ENCODE results near the gene ARL10.
"Not testable (repeated sequence)": the region's sequence is repeated elsewhere in the genome, so short reads cannot be mapped to it uniquely, and the experiment has no call there.

ARL10 gene

GRCh38 chr5:176394096-176394495, 28.8 kb downstream of the ARL10 start:
- Histone ChIP-seq H3K4me1 (ENCODE audit: insufficient read depth, low read length) (0 out of 2 replicates have a peak, but pooled peaks cover 2% of the 10 kb centered on the region), H3K4me3 (ENCODE audit: low read length) (no peak overlapping the region), H3K36me3 (ENCODE audit: insufficient read depth, low read depth, low read length) (peaks cover 17% of the 10 kb centered on the region; the same call in 1 of the 2 replicates), H3K9ac (ENCODE audit: low read depth, low read length) (no peak overlapping the region), H3K27ac (ENCODE audit: low read length) (no peak overlapping the region), H3K9me3 (ENCODE audit: insufficient read depth, low read depth, low read length) (no peaks in the 10 kb centered on the region), H3K27me3 (ENCODE audit: insufficient read depth, low read length) (no peaks in the 10 kb centered on the region)

DNA sequence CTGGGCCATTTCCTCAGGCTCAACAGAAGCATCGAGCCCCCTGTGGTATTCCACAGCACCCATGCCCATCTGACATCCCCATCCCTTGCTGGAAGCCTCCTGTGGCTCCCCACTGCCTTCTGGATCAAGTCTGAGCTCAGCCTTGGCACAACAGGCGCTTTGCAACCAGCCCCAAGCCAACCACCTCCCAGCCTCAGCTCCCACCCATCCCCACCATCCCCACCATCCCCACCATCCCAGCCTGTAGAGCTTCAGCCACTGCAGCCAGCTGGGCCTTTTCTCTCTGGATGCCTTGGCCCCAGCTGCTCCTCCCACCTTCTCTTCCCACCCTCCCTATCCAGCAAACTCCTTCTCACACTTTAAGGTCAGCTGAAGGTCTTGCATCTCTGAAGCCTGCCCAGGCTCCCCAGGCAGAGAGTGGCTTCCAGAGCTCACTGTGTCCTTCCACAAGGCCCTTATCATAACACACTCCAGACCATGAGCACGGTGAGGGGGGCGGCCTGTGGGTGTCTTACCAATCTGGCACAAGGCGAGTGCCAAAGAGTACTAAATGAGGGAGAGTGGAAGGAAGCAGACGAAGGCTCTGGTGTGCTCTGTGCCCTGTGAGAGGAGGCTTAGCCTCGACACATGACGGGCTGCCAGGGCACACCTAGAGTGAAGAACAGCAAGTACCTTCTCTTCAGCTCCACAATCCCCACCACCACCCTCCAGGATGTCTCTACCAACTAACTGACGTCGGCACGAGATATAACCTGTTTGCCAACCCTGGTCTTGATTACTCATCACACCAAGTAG, 29.8 kb downstream of the ARL10 start:
- no peaks in the 10 kb centered on the region for H3K9me3 ChIP-seq (ENCODE audit: insufficient read depth, low read depth, low read length)
- H3K4me3 ChIP-seq (ENCODE audit: low read length): no peak overlapping the region
- H3K4me1 ChIP-seq (ENCODE audit: insufficient read depth, low read length): no peaks in the 10 kb centered on the region
- no peak overlapping the region for H3K9ac ChIP-seq (ENCODE audit: low read depth, low read length)
- H3K27ac ChIP-seq (ENCODE audit: low read length): no peak overlapping the region
- no peaks in the 10 kb centered on the region for H3K27me3 ChIP-seq (ENCODE audit: insufficient read depth, low read length)
- peaks cover 17% of the 10 kb centered on the region; the same call in 1 of the 2 replicates for H3K36me3 ChIP-seq (ENCODE audit: insufficient read depth, low read depth, low read length)

- H3K4me3 ChIP-seq (ENCODE audit: low read length): no peak overlapping the region
- H3K36me3 ChIP-seq (ENCODE audit: insufficient read depth, low read depth, low read length): peaks cover 10% of the 10 kb centered on the region; the same call in 1 of the 2 replicates
- H3K9ac ChIP-seq (ENCODE audit: low read depth, low read length): no peak overlapping the region
- no peak overlapping the region for H3K27ac ChIP-seq (ENCODE audit: low read length)
- no peaks in the 10 kb centered on the region for H3K9me3 ChIP-seq (ENCODE audit: insufficient read depth, low read depth, low read length)
- no peaks in the 10 kb centered on the region for H3K27me3 ChIP-seq (ENCODE audit: insufficient read depth, low read length)
- no peaks in the 10 kb centered on the region for H3K4me1 ChIP-seq (ENCODE audit: insufficient read depth, low read length)
Measured at GRCh38 chr5:176396330-176396729, 31.0 kb downstream of the ARL10 start.

DNA sequence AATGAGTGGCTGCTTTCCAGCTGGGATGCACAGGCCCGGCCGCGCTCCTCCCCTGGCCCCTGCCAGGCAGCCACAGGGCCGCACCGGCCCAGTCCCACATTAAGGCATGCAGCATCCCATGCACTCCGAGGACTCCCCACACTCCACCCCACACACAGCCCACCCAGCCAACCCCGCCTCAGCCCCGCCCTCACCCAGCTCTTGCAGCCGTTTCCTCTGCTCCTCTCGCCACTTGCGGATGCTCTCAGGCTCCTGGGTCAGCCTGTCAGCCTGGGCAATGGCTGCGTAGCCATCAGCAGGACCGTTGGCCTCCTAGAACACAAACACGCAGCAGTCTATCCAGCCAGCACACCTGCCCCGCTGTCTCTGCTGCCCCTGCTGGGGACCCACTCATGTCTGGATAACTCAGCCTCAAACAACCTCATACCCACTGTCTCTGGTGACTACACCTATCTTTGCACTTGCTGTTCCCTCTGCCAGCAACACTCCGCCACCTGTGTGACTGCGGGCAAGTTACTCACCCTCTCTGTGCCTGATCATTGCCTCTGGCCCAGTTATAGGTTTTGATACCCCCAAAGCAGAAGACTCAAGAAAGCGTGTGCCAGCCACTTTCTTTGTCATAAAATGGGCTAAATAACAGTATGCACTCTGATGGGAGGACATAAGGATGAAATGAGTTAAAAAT, 32.6 kb downstream of the ARL10 start:
- Histone ChIP-seq H3K4me3 (ENCODE audit: low read length) (no peak overlapping the region), H3K9ac (ENCODE audit: low read depth, low read length) (no peak overlapping the region), H3K27me3 (ENCODE audit: insufficient read depth, low read length) (no peaks in the 10 kb centered on the region), H3K27ac (ENCODE audit: low read length) (no peak overlapping the region), H3K4me1 (ENCODE audit: insufficient read depth, low read length) (no peaks in the 10 kb centered on the region), H3K36me3 (ENCODE audit: insufficient read depth, low read depth, low read length) (no peaks in the 10 kb centered on the region), H3K9me3 (ENCODE audit: insufficient read depth, low read depth, low read length) (no peaks in the 10 kb centered on the region)

DNA sequence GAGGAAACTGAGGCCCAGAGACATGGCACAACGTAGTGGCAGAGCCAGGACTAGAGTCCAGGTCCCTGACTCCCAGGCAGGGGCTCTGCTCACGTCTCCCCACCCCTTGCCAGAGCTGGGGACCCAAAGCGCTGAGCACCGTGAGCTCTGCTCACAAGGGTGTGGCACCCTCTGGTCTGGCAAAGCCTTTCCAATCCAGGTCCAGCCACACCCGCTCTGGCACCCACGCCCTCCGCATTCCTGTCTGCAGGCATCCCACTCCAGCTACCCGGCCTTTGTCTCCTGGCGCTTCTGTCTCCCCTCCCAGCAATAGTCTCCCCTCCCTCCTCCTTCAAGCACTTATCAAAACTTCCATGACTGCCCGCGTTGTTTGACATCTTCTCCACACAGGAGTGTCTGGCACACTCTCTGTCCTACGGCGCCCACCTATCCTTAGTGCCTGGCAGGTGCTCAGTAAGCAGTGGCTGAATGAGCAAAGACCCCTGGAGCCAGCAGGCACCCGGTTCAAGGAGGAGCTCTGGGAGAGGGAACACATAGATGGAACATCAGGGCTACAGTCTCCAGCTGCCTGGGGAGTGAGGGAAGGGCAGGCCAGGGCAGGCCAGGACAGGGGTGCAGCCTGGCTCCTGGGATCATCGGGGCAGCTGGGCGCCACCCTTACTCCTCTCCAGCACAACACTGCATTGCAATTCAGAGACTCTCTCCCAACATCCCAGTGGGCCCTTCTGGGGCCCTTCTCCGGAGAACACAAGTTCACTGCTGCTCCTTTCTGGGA, 35.3 kb downstream of the ARL10 start:
- H3K4me1 ChIP-seq (ENCODE audit: insufficient read depth, low read length): no peaks in the 10 kb centered on the region
- H3K27me3 ChIP-seq (ENCODE audit: insufficient read depth, low read length): no peaks in the 10 kb centered on the region
- H3K9me3 ChIP-seq (ENCODE audit: insufficient read depth, low read depth, low read length): no peaks in the 10 kb centered on the region
- H3K36me3 ChIP-seq (ENCODE audit: insufficient read depth, low read depth, low read length): no peaks in the 10 kb centered on the region
- no peak overlapping the region for H3K27ac ChIP-seq (ENCODE audit: low read length)
- no peak overlapping the region for H3K9ac ChIP-seq (ENCODE audit: low read depth, low read length)
- no peak overlapping the region for H3K4me3 ChIP-seq (ENCODE audit: low read length)

DNA sequence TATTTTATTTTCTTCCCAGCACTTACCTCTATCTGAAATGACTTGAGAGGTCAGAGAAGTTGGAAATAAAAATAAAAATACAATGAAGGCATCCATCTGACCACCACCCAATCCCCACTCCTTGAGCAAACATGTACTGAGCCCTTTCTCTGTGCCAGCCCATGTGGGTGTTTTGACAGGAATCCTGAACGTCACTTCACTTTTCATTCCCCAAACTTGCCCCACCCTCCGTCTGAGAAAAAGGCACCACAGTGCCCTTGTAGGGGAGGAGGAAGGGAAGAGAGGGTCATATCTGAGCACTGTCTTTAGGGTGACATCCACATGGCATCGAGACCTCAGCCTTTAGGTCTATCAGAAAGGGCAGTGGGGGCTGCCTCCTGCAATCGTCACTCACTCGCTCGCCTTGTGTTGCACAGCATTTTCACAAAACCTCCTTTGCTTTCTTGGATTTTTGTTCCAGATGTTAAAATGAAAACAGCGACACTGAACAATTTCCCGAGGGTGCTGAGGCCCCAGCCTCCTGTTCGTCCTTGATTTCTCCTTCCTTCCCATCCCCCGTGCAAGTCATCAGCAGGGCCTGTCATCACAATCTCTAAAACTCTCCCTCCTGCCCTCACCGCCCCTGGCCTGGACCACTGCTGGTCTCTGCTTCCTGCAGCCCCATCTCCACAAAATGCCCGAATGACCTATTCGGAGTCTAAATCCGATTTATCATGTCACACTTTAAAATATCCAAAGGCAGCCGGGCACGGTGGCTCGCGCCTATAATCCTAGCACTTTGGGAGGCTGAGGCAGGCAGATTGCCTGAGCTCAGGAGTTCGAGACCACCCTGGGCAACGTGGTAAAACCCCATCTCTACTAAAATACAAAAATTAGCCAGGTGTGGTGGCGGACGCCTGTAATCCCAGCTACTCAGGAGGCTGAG, 36.3 kb downstream of the ARL10 start:
- Histone ChIP-seq H3K9me3 (ENCODE audit: insufficient read depth, low read depth, low read length) (no peaks in the 10 kb centered on the region), H3K27ac (ENCODE audit: low read length) (no peak overlapping the region), H3K9ac (ENCODE audit: low read depth, low read length) (no peak overlapping the region), H3K27me3 (ENCODE audit: insufficient read depth, low read length) (no peaks in the 10 kb centered on the region), H3K36me3 (ENCODE audit: insufficient read depth, low read depth, low read length) (no peaks in the 10 kb centered on the region), H3K4me1 (ENCODE audit: insufficient read depth, low read length) (no peaks in the 10 kb centered on the region), H3K4me3 (ENCODE audit: low read length) (no peak overlapping the region)

DNA sequence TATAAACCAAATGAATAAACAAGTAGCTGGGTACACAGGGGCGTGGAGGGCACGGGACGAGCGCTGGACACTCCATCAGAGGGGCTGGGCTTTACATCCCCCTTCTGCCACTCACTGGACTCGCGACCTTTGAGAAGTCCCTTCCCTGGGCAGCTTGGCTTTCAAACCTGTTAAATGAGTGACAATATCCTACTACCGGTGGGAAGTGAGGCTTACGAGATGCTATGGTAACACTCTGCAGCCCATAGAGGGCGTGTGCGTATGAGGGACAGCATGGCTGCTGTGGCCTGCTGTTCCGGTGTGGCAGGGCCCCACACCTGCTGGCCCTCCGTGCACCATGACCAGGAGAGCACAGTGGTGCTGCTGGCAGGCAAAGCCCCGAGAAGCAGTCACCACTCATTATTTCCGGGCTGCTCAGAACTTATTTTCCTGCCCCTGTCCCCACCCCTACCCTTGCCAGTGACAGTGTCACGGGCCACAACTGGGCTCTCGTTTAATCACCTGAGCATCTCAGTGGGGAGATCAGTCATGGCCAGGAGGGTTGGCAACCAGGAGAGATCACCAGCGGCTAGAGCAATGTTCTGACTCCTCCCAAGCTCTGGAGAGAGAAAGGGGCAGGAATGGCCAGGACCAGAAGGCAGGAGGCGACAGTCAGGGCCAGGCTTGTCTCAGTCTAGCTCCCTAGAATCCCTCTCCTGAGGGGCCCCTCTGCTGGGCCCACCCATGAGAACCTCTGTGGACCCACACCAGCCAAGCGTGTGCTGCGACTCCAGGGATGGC, 40.6 kb downstream of the ARL10 start:
- Histone ChIP-seq H3K9ac (ENCODE audit: low read depth, low read length) (no peak overlapping the region), H3K36me3 (ENCODE audit: insufficient read depth, low read depth, low read length) (no peaks in the 10 kb centered on the region), H3K4me3 (ENCODE audit: low read length) (no peak overlapping the region), H3K27me3 (ENCODE audit: insufficient read depth, low read length) (no peaks in the 10 kb centered on the region), H3K9me3 (ENCODE audit: insufficient read depth, low read depth, low read length) (no peaks in the 10 kb centered on the region), H3K27ac (ENCODE audit: low read length) (no peak overlapping the region), H3K4me1 (ENCODE audit: insufficient read depth, low read length) (no peaks in the 10 kb centered on the region)

GRCh38 chr5:176406436-176407052, 41.3 kb downstream of the ARL10 start:
- no peak overlapping the region for H3K9ac ChIP-seq (ENCODE audit: low read depth, low read length)
- H3K27ac ChIP-seq (ENCODE audit: low read length): no peak overlapping the region
- H3K4me3 ChIP-seq (ENCODE audit: low read length): no peak overlapping the region
- H3K27me3 ChIP-seq (ENCODE audit: insufficient read depth, low read length): no peaks in the 10 kb centered on the region
- no peaks in the 10 kb centered on the region for H3K36me3 ChIP-seq (ENCODE audit: insufficient read depth, low read depth, low read length)
- no peaks in the 10 kb centered on the region for H3K9me3 ChIP-seq (ENCODE audit: insufficient read depth, low read depth, low read length)
- no peaks in the 10 kb centered on the region for H3K4me1 ChIP-seq (ENCODE audit: insufficient read depth, low read length)

DNA sequence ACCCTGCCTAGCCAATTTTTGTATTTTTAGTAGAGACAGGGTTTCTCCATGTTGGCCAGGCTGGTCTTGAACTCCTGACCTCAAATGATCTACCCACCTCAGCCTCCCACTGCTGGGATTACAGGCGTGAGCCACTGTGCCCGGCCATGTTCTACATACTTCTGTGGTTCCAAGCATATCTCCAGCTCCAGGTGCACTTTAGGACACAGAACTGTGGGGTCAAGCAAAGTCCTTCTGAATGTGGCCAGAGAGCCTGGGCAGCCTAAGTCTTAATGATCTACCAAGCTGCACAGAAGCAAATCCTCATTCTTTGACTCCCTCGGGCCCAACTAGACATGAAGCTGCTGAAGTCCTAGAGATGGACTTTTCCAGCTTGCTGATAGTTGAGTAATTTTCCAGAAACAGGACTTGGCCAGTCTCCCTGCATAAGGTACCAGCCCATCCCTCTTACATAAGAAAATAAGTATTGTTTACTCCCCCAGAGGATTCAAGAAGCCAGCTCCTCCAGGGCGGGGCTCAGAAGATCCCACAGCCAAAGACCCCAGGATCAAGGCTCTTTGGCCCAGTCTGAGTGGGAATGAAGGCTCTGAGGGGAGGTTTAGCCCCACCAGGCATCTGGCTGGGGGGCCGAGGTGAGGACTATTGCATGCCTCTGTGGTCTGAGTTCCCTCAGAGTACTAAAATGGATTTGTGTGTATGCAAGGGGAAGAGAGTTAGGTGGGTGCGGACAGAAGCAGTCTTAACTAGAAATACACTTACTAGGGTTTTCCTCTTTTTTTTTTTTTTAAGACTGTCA, 42.4 kb downstream of the ARL10 start:
- H3K36me3 ChIP-seq (ENCODE audit: insufficient read depth, low read depth, low read length): no peaks in the 10 kb centered on the region
- H3K9ac ChIP-seq (ENCODE audit: low read depth, low read length): no peak overlapping the region
- H3K9me3 ChIP-seq (ENCODE audit: insufficient read depth, low read depth, low read length): no peaks in the 10 kb centered on the region
- H3K4me3 ChIP-seq (ENCODE audit: low read length): no peak overlapping the region
- H3K27ac ChIP-seq (ENCODE audit: low read length): no peak overlapping the region
- H3K4me1 ChIP-seq (ENCODE audit: insufficient read depth, low read length): no peaks in the 10 kb centered on the region
- no peaks in the 10 kb centered on the region for H3K27me3 ChIP-seq (ENCODE audit: insufficient read depth, low read length)

DNA sequence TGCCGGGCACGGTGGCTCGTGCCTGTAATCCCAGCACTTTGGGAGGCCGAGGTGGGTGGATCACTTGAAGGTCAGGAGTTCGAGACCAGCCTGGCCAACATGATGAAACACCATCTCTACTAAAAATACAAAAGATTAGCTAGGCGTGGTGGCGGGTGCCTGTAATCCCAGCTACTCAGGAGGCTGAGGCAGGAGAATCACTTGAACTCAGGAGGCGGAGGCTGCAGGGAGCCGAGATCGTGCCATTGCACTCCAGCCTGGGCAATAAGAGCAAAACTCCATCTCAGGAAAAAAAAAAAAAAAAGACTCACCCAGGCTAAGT, 42.9 kb downstream of the ARL10 start:
- not testable (repeated sequence) for H3K36me3 ChIP-seq (ENCODE audit: insufficient read depth, low read depth, low read length); H3K4me1 ChIP-seq (ENCODE audit: insufficient read depth, low read length)

More for the DNA sequence above, 42.9 kb downstream of the ARL10 start:
- not testable (repeated sequence) for H3K27ac ChIP-seq (ENCODE audit: low read length); H3K27me3 ChIP-seq (ENCODE audit: insufficient read depth, low read length); H3K9ac ChIP-seq (ENCODE audit: low read depth, low read length); H3K4me3 ChIP-seq (ENCODE audit: low read length); H3K9me3 ChIP-seq (ENCODE audit: insufficient read depth, low read depth, low read length)
